Smooth muscle cell (in vitro differentiated cells): Measurements from ENCODE around the gene MMP24. TPM values are rescaled to one million over a fixed set of nuclear protein-coding genes. Genes with fewer than 3 reads are reported as not detected.
"Not testable (repeated sequence)": the region's sequence is repeated elsewhere in the genome, so short reads cannot be mapped to it uniquely, and the experiment has no call there.

Source experiments
- DNase-seq: peaks from one replicate; lab custom pipeline; 2025; ENCODE audit not compliant: unreplicated experiment; lab: John Stamatoyannopoulos, UW
- H2AFZ ChIP-seq: fragments of 200-600 bp; sonication (generic); 2 replicates; pipeline ENCODE4 v1.6.0; 2016; ENCODE audit warnings: antibody characterized with exemption, low read depth, mild to moderate bottlenecking
- H3F3A ChIP-seq: fragments of 200-600 bp; sonication (generic); 2 replicates; pipeline ENCODE4 v1.6.0; 2017; ENCODE audit warnings: antibody characterized with exemption, low read depth
- H3K27ac ChIP-seq: fragments of 200-600 bp; sonication (generic); 2 replicates; pipeline ENCODE4 v1.5.1; 2016; ENCODE audit warnings: low read depth, mild to moderate bottlenecking
- H3K27me3 ChIP-seq: fragments of 200-600 bp; sonication (generic); 2 replicates; pipeline ENCODE4 v1.6.1; 2016; ENCODE audit warnings: low read depth, mild to moderate bottlenecking
- H3K36me3 ChIP-seq: fragments of 200-600 bp; sonication (generic); 2 replicates; pipeline ENCODE4 v1.5.1; 2016; ENCODE audit warnings: low read depth
- H3K4me1 ChIP-seq: fragments of 200-600 bp; sonication (generic); 2 replicates; pipeline ENCODE4 v1.5.1; 2016; ENCODE audit warnings: low read depth
- H3K4me2 ChIP-seq: fragments of 200-600 bp; sonication (generic); 2 replicates; pipeline ENCODE4 v1.6.0; 2016; ENCODE audit warnings: mild to moderate bottlenecking
- H3K4me3 ChIP-seq: fragments of 200-600 bp; sonication (generic); 2 replicates; pipeline ENCODE4 v1.5.1; 2016; ENCODE audit warnings: mild to moderate bottlenecking
- H3K79me2 ChIP-seq: fragments of 200-600 bp; sonication (generic); 2 replicates; pipeline ENCODE4 v1.6.0; 2016; ENCODE audit warnings: low read depth, mild to moderate bottlenecking
- H3K9ac ChIP-seq: fragments of 200-600 bp; sonication (generic); 2 replicates; pipeline ENCODE4 v1.6.0; 2016; ENCODE audit warnings: low read depth
- H3K9me3 ChIP-seq: fragments of 200-600 bp; sonication (generic); replicated peaks from 2 replicates; pipeline ENCODE4 v1.5.1; 2016; ENCODE audit warnings: low read depth
- H4K20me1 ChIP-seq: fragments of 200-600 bp; sonication (generic); 2 replicates; pipeline ENCODE4 v1.6.0; 2016; ENCODE audit warnings: low read depth
- CTCF ChIP-seq: fragments of 200-600 bp; sonication (generic); IDR thresholded peaks from 2 replicates; pipeline ENCODE4 v1.5.1; 2017; ENCODE audit warnings: borderline replicate concordance, mild to moderate bottlenecking, antibody characterized with exemption; ENCODE audit not compliant: insufficient read depth, poor library complexity, severe bottlenecking
- WGBS: methylation state at CpG from one replicate; pipeline ENCODE4 v1.1.7; 2016; ENCODE audit warnings: low lambda C conversion rate; 5-methylcytosine and 5-hydroxymethylcytosine counted together
- polyA plus RNA-seq: library from polyadenylated mRNA; unstranded; fragments of >200 nt; fragmentation: Nextera tagmentation; extraction: Ambion mirVana; gene quantifications from 2 replicates; pipeline ENCODE4 v1.2.1, GENCODE V29; 2016
- total RNA-seq: library from RNA; depleted of rRNA; stranded (reverse); fragments of >200 nt; gene quantifications from 2 replicates; pipeline ENCODE4 v1.2.3, GENCODE V29; 2014

The MMP24 gene
- total and polyA plus RNA-seq, 2 experiments from 2014 or later: 0.03 to 0.09 TPM

- H3K4me1 ChIP-seq: peaks cover 9% of the 10 kb centered on the region
- DNase-seq: no peak
- H3K36me3 ChIP-seq: no peaks in the 10 kb centered on the region
- H4K20me1 ChIP-seq: no peaks in the 10 kb centered on the region
- H3K27me3 ChIP-seq: no peaks in the 10 kb centered on the region
- peak overlapping the region; percentile 21 for H3K9ac ChIP-seq
- H3K27ac ChIP-seq: peak overlapping the region; percentile 75
- WGBS: 29% methylated on average over 1 of the region's 1 CpG
- H3K9me3 ChIP-seq: no peaks in the 10 kb centered on the region
- H2AFZ ChIP-seq: no peak overlapping the region
- no peak overlapping the region for H3K4me3 ChIP-seq
- H3F3A ChIP-seq: peaks cover 4% of the 10 kb centered on the region
- H3K4me2 ChIP-seq: peak overlapping the region; percentile 39
- TF ChIP-seq CTCF: no peak
- no peaks in the 10 kb centered on the region for H3K79me2 ChIP-seq
These were observed 85.8 kb downstream of the MMP24 start for GRCh38 chr20:35312318-35312717.

GRCh38 chr20:35314816-35315631, 88.5 kb downstream of the MMP24 start:
- Histone ChIP-seq H3K9ac (no peak overlapping the region), H3K4me1 (peaks cover 13% of the 10 kb centered on the region), H3K9me3 (no peaks in the 10 kb centered on the region), H2AFZ (no peak overlapping the region), H4K20me1 (no peaks in the 10 kb centered on the region), H3F3A (peaks cover 5% of the 10 kb centered on the region), H3K79me2 (no peaks in the 10 kb centered on the region), H3K27me3 (no peaks in the 10 kb centered on the region), H3K4me3 (no peak overlapping the region), H3K4me2 (no peak overlapping the region), H3K36me3 (no peaks in the 10 kb centered on the region), H3K27ac (no peak overlapping the region)
- DNase-seq: no peak
- TF ChIP-seq CTCF: no peak
- WGBS: 82% methylated on average over 3 of the region's 3 CpGs

GRCh38 chr20:35315632-35316020, 89.1 kb downstream of the MMP24 start:
- not testable (repeated sequence) for H3K27ac ChIP-seq, H3K79me2 ChIP-seq, H3K9me3 ChIP-seq, H3K4me3 ChIP-seq, H3K27me3 ChIP-seq, H3K4me2 ChIP-seq, H2AFZ ChIP-seq, H3K9ac ChIP-seq, H4K20me1 ChIP-seq, DNase-seq, H3K36me3 ChIP-seq, H3F3A ChIP-seq
- 100% methylated on average over 7 of the region's 7 CpGs for WGBS
- peaks cover 19% of the 10 kb centered on the region for H3K4me1 ChIP-seq

GRCh38 chr20:35316086-35316485, 89.6 kb downstream of the MMP24 start:
- DNase-seq: no peak
- no peaks in the 10 kb centered on the region for H4K20me1 ChIP-seq
- no peak overlapping the region for H3K27ac ChIP-seq
- H3K79me2 ChIP-seq: no peaks in the 10 kb centered on the region
- no peaks in the 10 kb centered on the region for H3K27me3 ChIP-seq
- no peaks in the 10 kb centered on the region for H3K9me3 ChIP-seq
- H3K4me2 ChIP-seq: no peak overlapping the region
- H3F3A ChIP-seq: peaks cover 5% of the 10 kb centered on the region
- TF ChIP-seq CTCF: no peak
- no peak overlapping the region for H3K4me3 ChIP-seq
- H3K9ac ChIP-seq: no peak overlapping the region
- H2AFZ ChIP-seq: no peak overlapping the region
- H3K4me1 ChIP-seq: peaks cover 24% of the 10 kb centered on the region
- no peaks in the 10 kb centered on the region for H3K36me3 ChIP-seq
- 75% methylated on average over 2 of the region's 2 CpGs for WGBS
